ENCODE data around the gene MFSD11. TPM values are rescaled to one million over a fixed set of nuclear protein-coding genes. Genes with fewer than 3 reads are reported as not detected.
"Not testable (repeated sequence)": the region's sequence is repeated elsewhere in the genome, so short reads cannot be mapped to it uniquely, and the experiment has no call there.

MFSD11 gene
- total RNA-seq, 1 experiment from 2014 or later = 41.1 TPM

- no peak for DNase-seq (ENCODE audit: extremely low read depth, low read depth)
Observed at GRCh38 chr17:76707985-76708807, 29.7 kb upstream of the MFSD11 start.

DNA sequence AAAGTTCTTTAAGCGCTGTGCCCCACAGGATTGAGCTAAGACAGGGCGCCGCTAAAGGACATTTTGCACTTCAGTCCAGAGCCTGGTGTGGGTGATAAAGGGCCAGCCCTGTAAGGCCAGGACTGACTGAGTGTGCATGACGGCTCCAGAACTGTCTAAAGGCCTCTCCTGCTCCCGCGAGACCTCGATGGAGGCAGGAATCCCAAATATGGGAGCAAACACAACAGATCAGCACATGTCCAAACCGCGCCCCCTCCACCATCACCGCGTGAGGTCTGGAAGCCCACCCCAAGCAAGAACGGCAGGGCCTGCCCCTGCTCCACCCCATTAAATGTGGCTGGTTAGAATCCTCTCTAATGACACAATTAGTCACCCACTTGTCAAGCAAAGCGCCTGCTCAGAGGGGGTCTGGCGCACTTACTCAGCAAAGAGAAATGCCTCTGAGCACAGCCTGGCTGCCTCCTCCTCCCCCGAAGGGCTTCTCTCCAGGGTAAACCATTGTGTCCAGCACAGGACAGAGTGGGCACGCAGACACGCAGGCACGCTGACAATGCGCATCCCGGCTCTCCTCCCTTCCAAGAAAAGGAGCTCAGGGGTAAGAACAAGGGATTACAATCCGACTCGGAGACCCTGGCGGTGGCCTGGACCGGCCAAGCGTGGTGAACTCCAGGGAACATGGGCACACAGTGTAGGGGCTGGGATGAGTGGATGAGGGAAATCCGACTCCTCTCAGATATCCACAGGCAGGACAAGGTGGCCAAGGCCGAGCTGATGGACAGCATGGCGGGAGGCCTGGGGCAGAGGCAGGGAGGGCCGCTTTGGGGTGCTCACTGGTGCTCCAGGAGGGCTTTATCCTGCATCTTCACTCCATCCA lies 28.6 kb upstream of the MFSD11 start:
- DNase-seq (ENCODE audit: extremely low read depth, low read depth) = no peak

GRCh38 chr17:76709951-76710862 lies 27.7 kb upstream of the MFSD11 start:
- DNase-seq (ENCODE audit: extremely low read depth, low read depth) = not testable (repeated sequence)

- no peak for DNase-seq (ENCODE audit: extremely low read depth, low read depth)
Observed at GRCh38 chr17:76710863-76711611, 26.9 kb upstream of the MFSD11 start, which contains the start of gene MXRA7. Gene MXRA7, minus strand, starts transcription at chr17:76710965. Its CDS starts 19 bp downstream, at chr17:76710946.

GRCh38 chr17:76712321-76712720 lies 25.6 kb upstream of the MFSD11 start:
- DNase-seq (ENCODE audit: extremely low read depth, low read depth) = not testable (repeated sequence)

GRCh38 chr17:76713765-76714164 lies 24.2 kb upstream of the MFSD11 start:
- no peak for DNase-seq (ENCODE audit: extremely low read depth, low read depth)

- no peak for DNase-seq (ENCODE audit: extremely low read depth, low read depth)
Observed at GRCh38 chr17:76714336-76714735, 23.6 kb upstream of the MFSD11 start.

GRCh38 chr17:76714822-76715495 lies 23.0 kb upstream of the MFSD11 start:
- no peak for DNase-seq (ENCODE audit: extremely low read depth, low read depth)

DNA sequence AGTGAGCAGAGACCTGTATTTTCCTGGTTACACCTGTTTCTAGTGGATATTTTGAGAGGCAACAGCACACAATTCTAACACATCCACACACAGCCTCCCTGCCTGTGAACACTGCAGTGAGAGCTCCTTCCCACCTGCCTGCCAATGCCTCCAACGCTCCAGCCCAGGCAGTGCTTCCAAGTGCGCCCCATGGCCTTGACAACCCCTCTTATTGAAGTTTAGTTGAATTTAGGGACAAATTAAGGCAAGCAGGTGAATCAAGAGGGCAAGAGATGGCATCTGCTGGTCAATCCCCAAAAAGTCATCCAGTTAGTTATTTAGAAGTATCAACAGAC lies 22.5 kb upstream of the MFSD11 start:
- DNase-seq (ENCODE audit: extremely low read depth, low read depth) = no peak

DNA sequence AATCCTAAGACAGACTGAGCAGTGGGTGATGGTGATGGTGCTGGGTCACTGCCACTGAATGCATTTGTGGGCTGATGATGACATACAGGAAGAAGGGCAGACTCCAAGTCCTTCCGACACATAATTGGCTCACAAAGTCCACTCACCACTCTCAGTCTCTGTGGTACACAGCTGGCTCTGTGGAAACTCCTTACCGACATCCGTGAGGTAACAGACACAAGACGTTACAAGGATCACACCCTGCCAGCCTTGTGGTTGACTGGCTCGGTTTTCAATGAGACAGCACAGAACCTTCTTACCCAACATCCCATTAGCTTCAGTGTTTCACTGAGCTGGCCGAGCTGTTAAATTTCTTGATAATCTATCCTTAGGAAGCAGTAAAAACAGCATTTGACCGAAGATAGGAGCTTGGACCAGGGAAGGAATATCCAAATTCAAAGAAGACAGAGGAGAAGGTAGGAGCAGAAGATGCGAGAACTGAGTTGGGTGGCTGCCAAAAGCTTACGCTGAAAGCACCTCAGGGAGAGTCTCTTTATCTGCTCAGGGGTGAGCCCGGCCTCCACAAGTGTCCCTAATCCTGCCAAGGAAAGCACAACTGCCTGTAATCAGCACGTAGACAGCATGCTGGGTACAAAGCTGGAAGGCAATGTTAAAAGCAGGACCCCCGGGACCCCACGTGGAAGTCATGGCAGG lies 21.6 kb upstream of the MFSD11 start:
- DNase-seq (ENCODE audit: extremely low read depth, low read depth) = no peak

GRCh38 chr17:76716839-76717215 lies 21.1 kb upstream of the MFSD11 start:
- DNase-seq (ENCODE audit: extremely low read depth, low read depth) = no peak

GRCh38 chr17:76718516-76718915 lies 19.4 kb upstream of the MFSD11 start:
- no peak for DNase-seq (ENCODE audit: extremely low read depth, low read depth)

DNA sequence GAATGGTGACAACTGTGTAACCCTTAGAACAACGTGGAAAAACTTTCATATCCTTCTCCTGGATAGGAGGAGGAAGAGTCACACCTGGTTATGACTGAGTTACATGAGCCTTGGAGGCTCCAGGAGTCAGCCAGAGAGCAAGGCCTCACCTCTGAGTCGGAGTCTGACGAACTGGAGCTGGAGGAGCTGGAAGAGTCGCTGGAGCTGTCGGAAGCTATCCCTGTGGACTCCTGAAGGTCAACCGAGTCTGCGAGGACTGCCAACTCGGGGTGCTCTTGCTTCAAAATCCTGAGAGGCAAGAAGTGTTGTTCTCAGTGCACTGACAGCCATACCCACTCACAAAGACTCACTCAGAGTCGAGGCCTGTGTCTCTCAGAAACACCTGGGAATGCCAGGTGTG lies 17.7 kb upstream of the MFSD11 start:
- no peak for DNase-seq (ENCODE audit: extremely low read depth, low read depth)

DNA sequence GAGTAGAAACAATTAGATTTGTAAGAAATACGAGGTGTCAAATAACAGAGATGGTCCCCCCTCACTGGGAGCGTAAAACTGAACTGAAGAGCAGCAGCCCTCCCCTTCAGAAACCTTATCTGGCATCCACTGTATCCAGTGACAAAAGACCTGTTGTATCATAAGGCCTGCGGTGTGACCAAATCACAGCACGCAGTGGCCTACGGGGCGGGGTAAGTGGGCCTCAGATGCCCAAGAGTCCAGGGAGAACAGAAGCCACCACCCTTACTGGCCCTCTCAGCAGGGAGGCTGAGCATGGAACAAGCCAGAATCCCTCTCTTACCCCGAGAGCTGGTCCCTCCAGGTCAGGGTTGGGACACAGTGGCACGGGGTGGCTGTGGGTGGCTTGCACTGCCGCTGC lies 17.0 kb upstream of the MFSD11 start:
- DNase-seq (ENCODE audit: extremely low read depth, low read depth) = no peak

DNA sequence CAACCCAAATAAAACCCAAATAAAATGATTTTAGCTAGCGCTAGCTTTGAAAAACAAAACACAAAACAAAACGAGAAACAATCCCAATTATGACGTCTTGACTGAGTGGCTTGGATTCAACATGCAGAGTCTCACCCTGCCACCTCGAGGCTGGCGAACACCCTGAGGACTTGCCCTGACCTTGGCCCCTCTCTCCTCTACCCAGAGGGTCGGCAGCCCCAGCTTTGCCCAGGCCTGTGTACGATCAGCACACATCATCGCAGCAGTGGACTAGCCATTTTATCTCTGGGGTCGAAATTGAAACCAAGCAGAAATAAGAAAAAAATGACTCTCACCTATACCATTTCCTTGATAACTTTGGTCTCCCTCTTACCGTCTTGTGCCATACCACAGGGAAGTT lies 16.5 kb upstream of the MFSD11 start:
- DNase-seq (ENCODE audit: extremely low read depth, low read depth) = no peak

DNA sequence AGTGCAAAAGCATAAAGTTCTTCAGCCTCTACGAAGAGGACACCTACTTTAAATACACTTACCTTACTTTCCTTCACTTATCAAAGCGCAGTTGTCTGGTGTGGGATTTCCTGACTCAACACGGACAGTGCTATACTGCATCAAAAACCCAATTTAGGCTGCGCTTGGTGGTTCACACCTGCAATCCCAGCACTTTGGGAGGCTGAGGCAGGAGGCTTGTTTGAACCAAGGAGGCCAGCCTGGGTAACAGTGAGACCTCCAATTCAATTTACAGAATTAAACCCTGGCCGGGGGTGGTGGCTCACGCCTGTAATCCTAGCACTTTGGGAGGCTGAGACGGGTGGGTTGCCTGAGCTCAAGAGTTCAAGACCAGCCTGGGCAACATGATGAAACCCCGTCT lies 15.6 kb upstream of the MFSD11 start:
- DNase-seq (ENCODE audit: extremely low read depth, low read depth) = no peak

- not testable (repeated sequence) for DNase-seq (ENCODE audit: extremely low read depth, low read depth)
Observed at GRCh38 chr17:76722977-76723376, 14.9 kb upstream of the MFSD11 start.

DNA sequence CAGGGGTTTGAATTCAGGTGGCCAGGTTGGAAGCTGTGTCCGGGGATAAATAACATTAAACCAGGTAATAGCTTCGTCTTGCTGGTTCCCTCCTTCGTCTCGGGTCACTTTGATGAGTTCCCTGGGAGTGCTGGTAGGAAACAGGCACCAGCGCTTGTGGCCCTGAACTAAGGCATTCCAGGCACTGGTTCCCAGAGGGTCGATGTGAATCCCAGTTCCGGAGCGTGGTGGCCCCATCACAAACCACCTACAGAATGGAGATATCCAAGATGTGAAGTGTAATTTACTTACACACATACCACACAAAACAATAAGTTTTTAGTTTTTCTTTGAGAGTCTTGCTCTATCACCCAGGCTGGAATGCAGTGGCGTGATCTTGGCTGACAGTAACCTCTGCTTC lies 14.1 kb upstream of the MFSD11 start:
- no peak for DNase-seq (ENCODE audit: extremely low read depth, low read depth)

Measured in NCI-H460 (cell line).